GM12878 (cell line): Measurements from ENCODE around the gene IL27RA.

Experiments used
- CTCF ChIP-seq, 3 experiments: IDR thresholded peaks in 2 of 3; conservative IDR thresholded peaks in 1 of 3; 2 replicates each; pipeline ENCODE4 v1.5.1; 2011; ENCODE audit warnings: low read depth in 3 of 3, low read length in 3 of 3, mild to moderate bottlenecking in 3 of 3, control low read depth in 2 of 3, moderate library complexity in 2 of 3, inconsistent platforms in 1 of 3, mixed read lengths in 1 of 3; ENCODE audit not compliant: control insufficient read depth in 2 of 3, insufficient read depth in 1 of 3; ENCODE audit errors: extremely low read depth in 1 of 3
- KAT2A ChIP-seq: conservative IDR thresholded peaks from 2 replicates; pipeline ENCODE4 v1.6.1; 2011; ENCODE audit warnings: low read depth, low read length; ENCODE audit not compliant: control insufficient read depth
- MEF2A ChIP-seq: IDR thresholded peaks from 2 replicates; pipeline ENCODE4 v1.6.1; 2011; ENCODE audit warnings: low read depth, mild to moderate bottlenecking, low read length, moderate library complexity; ENCODE audit not compliant: insufficient read depth
- POLR2AphosphoS5 ChIP-seq: IDR thresholded peaks from 2 replicates; pipeline ENCODE4 v1.6.1; 2011; ENCODE audit warnings: mild to moderate bottlenecking, low read length, inconsistent platforms
- ZNF207 ChIP-seq: fragments of 450-650 bp; IDR thresholded peaks from 2 replicates; pipeline ENCODE4 v1.6.1; 2014; ENCODE audit warnings: antibody characterized with exemption, mild to moderate bottlenecking, borderline replicate concordance

GRCh38 chr19:13995017-13995728, 36.4 kb upstream of the IL27RA start:
- no peak for TF ChIP-seq CTCF (IDR thresholded peaks at IDR 0.05 in 2 of 3, conservative IDR thresholded peaks at IDR 0.05 in 1 of 3; ENCODE audit: control insufficient read depth in 2 of 3, extremely low read depth in 1 of 3, insufficient read depth in 1 of 3, low read depth in 3 of 3, low read length in 3 of 3)
- no peak for TF ChIP-seq ZNF207
- no peak for TF ChIP-seq POLR2AphosphoS5
- TF ChIP-seq KAT2A, result no peak
- TF ChIP-seq MEF2A, result no peak
